GF-D8 (cell line): Measurements from ENCODE around the gene FYN.

Experiments used
- DNase-seq: peaks from one replicate; lab custom pipeline; 2025; lab: John Stamatoyannopoulos, UW

FYN gene

DNA sequence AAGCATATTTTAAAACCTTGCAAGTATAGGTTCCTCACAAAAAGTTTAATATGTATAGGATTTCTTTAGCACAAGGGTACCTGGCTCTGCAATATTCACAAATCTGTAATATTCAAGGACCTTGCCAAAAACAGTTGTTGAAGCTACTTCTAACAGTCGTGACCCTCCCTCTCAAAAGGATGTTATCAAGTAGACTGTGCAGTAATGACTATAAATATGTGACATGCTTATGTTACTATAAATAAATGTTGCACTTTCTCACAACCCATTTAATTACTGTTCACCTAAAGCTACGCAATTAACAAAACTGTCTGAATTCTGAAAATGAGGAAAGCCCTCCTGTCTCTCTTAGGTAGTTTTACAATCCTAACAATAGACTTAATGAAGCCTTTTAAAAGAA, 41.8 kb downstream of the FYN start:
- no peak for DNase-seq

- no peak for DNase-seq
Measured at GRCh38 chr6:111829998-111830397, 43.3 kb downstream of the FYN start.

DNA sequence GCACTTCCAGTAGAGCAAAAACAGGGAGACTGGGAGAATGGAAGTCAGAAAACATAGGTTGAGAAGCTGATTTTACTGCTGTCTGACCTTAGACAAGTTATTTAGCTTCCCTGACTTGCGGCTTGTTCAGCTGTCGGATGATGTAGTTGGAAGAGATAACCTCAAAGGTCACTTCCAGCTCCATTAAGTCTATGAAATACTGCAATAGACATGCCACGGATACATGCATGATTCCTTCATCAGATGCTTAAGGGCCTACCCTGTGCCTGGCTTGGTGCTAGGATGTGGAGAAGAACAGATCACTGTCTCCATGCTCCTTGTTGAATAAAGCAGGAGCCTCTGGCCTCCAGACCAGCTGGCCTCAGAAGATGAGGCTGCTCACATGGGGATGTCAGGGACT, 43.7 kb downstream of the FYN start:
- no peak for DNase-seq

DNA sequence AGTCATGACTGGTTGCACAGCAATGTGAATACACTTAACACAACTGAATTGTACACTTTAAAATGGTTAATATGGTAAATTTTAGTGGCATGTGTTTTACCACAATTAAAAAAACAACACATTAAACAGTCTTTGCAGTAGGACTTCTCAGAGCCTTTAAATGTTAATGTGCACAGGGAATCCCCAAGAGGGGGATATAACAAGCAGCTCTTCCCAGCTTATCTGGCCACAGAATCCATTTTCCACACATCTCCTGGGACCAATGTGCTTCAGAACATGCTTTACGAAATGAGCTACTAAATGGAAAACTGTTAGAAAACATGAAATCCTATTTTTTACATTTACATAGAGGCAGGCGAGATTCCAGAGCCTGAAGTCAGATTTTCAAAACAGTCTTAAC, 44.4 kb downstream of the FYN start:
- no peak for DNase-seq

GRCh38 chr6:111825439-111826086, 47.7 kb downstream of the FYN start:
- DNase-seq: no peak

DNA sequence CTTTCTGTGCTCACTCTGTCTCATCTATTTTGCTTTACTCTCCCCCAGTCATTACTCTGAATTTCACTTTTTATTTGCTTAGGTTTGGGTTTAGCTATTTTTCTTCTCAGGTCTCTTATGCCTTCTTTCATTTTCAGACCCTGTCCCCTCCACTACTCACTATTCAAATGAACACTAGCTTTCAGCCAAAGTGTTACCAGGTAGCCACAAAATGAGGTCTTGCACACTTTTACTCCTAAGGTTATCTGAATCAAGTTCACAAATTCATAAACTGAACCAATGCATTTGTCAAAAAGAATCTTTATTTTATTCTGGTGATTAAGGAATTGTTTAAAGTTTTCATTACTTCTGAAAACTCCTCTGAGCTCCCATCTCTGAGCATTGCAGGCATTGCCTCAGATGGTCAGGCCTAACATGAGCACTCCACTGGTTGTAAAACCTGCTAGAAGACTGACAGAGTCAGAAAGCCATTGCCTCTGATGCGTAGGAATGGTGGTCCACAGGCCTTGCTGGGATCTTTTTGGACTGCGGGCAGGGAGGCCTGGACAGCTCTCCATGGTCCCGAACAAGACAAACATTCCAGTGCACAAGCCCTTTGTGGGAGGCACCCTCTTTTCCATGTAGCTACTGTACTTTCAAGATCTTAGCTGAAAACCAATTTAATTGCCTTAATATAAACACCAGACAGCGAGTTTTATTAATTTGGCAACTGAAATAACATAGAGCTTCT, 48.5 kb downstream of the FYN start:
- DNase-seq: no peak

- no peak for DNase-seq
Measured at GRCh38 chr6:111823831-111824607, 49.2 kb downstream of the FYN start.

GRCh38 chr6:111823012-111823411, 50.2 kb downstream of the FYN start:
- no peak for DNase-seq

GRCh38 chr6:111819458-111819857, 53.8 kb downstream of the FYN start:
- DNase-seq: no peak

- no peak for DNase-seq
Measured at GRCh38 chr6:111818539-111819226, 54.6 kb downstream of the FYN start.

- no peak for DNase-seq
Measured at GRCh38 chr6:111817451-111818120, 55.7 kb downstream of the FYN start.

DNA sequence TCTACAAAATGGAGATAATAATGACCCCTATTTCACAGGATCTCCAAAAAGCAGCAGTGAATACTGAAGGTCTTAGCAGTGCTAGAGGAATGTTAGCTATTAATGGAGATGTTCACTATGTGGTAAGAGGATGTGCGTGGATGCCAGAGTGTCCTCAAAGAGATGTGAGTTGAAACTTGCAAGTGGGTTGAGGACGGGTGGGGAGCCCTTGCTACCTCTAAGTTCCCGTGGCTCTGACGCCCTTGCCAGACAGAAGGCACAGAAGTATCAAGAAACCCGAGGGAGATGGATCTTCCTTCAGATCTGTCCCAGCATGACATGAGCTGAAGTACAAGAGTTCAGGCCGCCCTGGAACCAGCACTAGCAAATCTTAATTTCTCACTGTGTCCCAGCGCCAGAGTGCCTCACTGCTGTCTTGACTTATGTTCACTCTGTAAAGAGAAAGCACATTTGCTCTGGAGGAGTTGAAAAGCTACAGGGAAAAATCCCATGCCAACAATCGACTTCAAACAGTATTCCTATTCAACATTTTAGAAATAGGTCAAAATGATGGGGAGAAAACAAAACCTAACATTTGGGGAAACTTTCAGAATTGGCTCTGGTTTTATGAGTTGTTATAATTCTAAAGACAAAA, 59.5 kb downstream of the FYN start:
- no peak for DNase-seq

- no peak for DNase-seq
Measured at GRCh38 chr6:111813237-111813636, 60.0 kb downstream of the FYN start.

GRCh38 chr6:111812060-111813038, 60.9 kb downstream of the FYN start:
- DNase-seq: no peak

DNA sequence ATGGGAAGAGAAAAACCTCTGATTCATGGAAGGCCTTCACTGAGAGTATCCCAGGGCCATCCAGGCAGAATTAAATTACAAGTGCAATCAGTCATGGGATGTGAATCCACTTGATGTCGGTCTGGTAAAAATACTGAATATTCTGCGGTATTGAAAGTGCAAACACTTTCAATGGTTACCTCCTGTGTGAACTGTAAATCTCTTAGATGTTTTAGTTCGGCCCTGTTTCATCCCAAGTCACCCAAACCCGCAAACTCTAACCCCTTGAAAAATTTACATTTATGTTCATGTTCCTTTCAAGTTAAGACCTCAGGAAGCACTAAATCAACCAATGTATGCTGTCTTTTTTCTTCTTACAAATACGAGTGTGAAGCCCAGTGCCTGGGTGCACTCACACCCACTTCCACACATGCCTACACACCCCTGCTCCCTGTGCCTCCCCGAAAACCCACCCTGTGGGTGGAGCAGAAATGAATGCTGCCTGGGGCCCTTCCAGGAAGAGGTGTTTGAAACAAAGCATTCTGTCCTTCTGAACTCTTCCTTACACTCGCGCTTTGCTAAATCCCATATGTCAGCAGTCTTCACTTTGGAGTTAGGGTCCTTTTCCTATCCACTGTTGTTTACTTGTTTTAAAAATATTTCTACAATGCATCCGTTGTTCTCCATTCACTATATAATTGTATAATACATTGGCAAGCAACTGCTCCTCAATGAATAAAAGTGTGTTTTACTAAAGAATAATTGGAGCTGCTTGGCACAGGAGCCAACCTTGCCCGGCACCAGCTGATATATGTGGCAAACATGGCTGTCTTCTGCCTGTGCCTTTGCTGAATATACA, 62.7 kb downstream of the FYN start:
- DNase-seq: no peak

GRCh38 chr6:111809766-111810165, 63.5 kb downstream of the FYN start:
- no peak for DNase-seq

DNA sequence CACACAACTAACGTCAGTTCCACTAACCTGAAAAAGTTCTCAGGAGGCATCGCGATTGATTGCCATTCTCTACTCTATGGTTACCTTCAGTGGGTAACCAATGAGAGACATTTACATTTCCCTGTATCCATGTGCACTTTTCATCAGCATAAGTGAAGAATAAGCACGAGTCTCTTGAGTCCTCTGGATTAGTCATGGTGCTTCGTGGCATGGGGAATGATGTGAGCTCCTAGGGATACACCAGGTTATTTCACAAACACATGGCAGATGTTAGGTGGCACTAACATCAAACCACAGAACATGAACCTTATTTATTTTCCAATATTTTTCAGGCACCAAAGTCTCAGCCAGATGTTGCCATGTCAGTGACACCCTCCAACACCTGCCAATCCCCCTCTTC, 64.0 kb downstream of the FYN start:
- no peak for DNase-seq

GRCh38 chr6:111808493-111808892, 64.8 kb downstream of the FYN start:
- no peak for DNase-seq
